Left hindlimb (tissue), 1 donor: ENCODE measurements around the gene TOR1B.
"Not testable (repeated sequence)": the region's sequence is repeated elsewhere in the genome, so short reads cannot be mapped to it uniquely, and the experiment has no call there.

Experiments
- DNase-seq: peaks from one replicate; pipeline ENCODE4 v3.0.0-alpha.2; 2018

TOR1B gene

GRCh38 chr9:129776938-129777768 is 25.8 kb upstream of the TOR1B start:
- DNase-seq, result peak; percentile 95

GRCh38 chr9:129777769-129778130 is 25.2 kb upstream of the TOR1B start:
- DNase-seq, result no peak

- DNase-seq, result no peak
Observed at GRCh38 chr9:129778469-129778868, 24.5 kb upstream of the TOR1B start.

GRCh38 chr9:129779560-129780190 is 23.3 kb upstream of the TOR1B start:
- no peak for DNase-seq

GRCh38 chr9:129781131-129781530 is 21.9 kb upstream of the TOR1B start:
- DNase-seq, result no peak

- no peak for DNase-seq
Observed at GRCh38 chr9:129781981-129782380, 21.0 kb upstream of the TOR1B start.

GRCh38 chr9:129783516-129784361 is 19.2 kb upstream of the TOR1B start:
- peak; percentile 80 for DNase-seq

GRCh38 chr9:129784970-129785369 is 18.0 kb upstream of the TOR1B start:
- DNase-seq, result not testable (repeated sequence)

GRCh38 chr9:129785866-129786265 is 17.1 kb upstream of the TOR1B start:
- no peak for DNase-seq

GRCh38 chr9:129786481-129786880 is 16.5 kb upstream of the TOR1B start:
- DNase-seq, result no peak

- no peak for DNase-seq
Observed at GRCh38 chr9:129794549-129794948, 8.4 kb upstream of the TOR1B start.

- DNase-seq, result not testable (repeated sequence)
Observed at GRCh38 chr9:129796029-129796428, 7.0 kb upstream of the TOR1B start.

GRCh38 chr9:129798973-129799372 is 4.0 kb upstream of the TOR1B start:
- DNase-seq, result no peak

- no peak for DNase-seq
Observed at GRCh38 chr9:129801504-129801903, 1.5 kb upstream of the TOR1B start.

- no peak for DNase-seq
Observed at GRCh38 chr9:129803676-129804060, 684 bp downstream of the TOR1B start.

- DNase-seq, result no peak
Observed at GRCh38 chr9:129806061-129806460, 3.1 kb downstream of the TOR1B start.

- DNase-seq, result no peak
Observed at GRCh38 chr9:129809346-129809745, 6.4 kb downstream of the TOR1B start.

GRCh38 chr9:129810116-129810515 is 7.1 kb downstream of the TOR1B start:
- DNase-seq, result no peak

- DNase-seq, result no peak
Observed at GRCh38 chr9:129810788-129811187, 7.8 kb downstream of the TOR1B start.

GRCh38 chr9:129811967-129812363 is 9.0 kb downstream of the TOR1B start:
- DNase-seq, result no peak

- DNase-seq, result no peak
Observed at GRCh38 chr9:129812385-129812784, 9.4 kb downstream of the TOR1B start.

- DNase-seq, result no peak
Observed at GRCh38 chr9:129813661-129814060, 10.7 kb downstream of the TOR1B start.

- no peak for DNase-seq
Observed at GRCh38 chr9:129814432-129815223, 11.6 kb downstream of the TOR1B start.
